HepG2 (cell line): ENCODE data around the gene DYNC2I2. TPM values are rescaled to one million over a fixed set of nuclear protein-coding genes. Genes with fewer than 3 reads are reported as not detected.

Source experiments
- BCLAF1 ChIP-seq: fragments of 450-650 bp; IDR thresholded peaks from 2 replicates; pipeline ENCODE4 v1.6.1; 2017; ENCODE audit warnings: mild to moderate bottlenecking
- CAMTA2 ChIP-seq: sonication (generic); formaldehyde crosslinking; IDR thresholded peaks from 2 replicates; pipeline ENCODE4 v1.4.0; 2020; ENCODE audit warnings: mild to moderate bottlenecking, missing genetic modification reagents, borderline replicate concordance
- ETV6 ChIP-seq: sonication (generic); formaldehyde crosslinking; conservative IDR thresholded peaks from 2 replicates; pipeline ENCODE4 v1.4.0; 2020; ENCODE audit warnings: missing genetic modification reagents
- HOXA3 ChIP-seq: sonication (generic); formaldehyde crosslinking; IDR thresholded peaks from 2 replicates; pipeline ENCODE4 v1.5.0; 2020; ENCODE audit warnings: missing genetic modification reagents
- HOXD1 ChIP-seq: sonication (generic); formaldehyde crosslinking; IDR thresholded peaks from 2 replicates; pipeline ENCODE4 v1.5.0; 2020; ENCODE audit warnings: missing genetic modification reagents
- KDM5A ChIP-seq: fragments of 200-600 bp; sonication (generic); IDR thresholded peaks from 2 replicates; pipeline ENCODE4 v1.7.0; 2018; ENCODE audit warnings: antibody characterized with exemption, mild to moderate bottlenecking, low read length, borderline replicate concordance
- KDM5B ChIP-seq: sonication (generic); formaldehyde crosslinking; IDR thresholded peaks from 2 replicates; pipeline ENCODE4 v1.4.0; 2020; ENCODE audit warnings: missing genetic modification reagents, mild to moderate bottlenecking, borderline replicate concordance
- KLF12 ChIP-seq: sonication (generic); formaldehyde crosslinking; IDR thresholded peaks from 2 replicates; pipeline ENCODE4 v1.4.0; 2020; ENCODE audit warnings: missing genetic modification reagents, borderline replicate concordance
- MLX ChIP-seq: IDR thresholded peaks from 2 replicates; pipeline ENCODE4 v1.6.1; 2016
- MYNN ChIP-seq: sonication (generic); formaldehyde crosslinking; IDR thresholded peaks from 2 replicates; pipeline ENCODE4 v1.4.0; 2020; ENCODE audit warnings: mild to moderate bottlenecking, low read depth, missing genetic modification reagents
- PAF1 ChIP-seq: IDR thresholded peaks from 2 replicates; pipeline ENCODE4 v1.6.1; 2016; ENCODE audit warnings: missing genetic modification reagents, missing compliant biosample characterization
- RAD21 ChIP-seq: fragments of 450-650 bp; formaldehyde crosslinking; IDR thresholded peaks from 2 replicates; pipeline ENCODE4 v1.5.0; 2020; ENCODE audit warnings: mild to moderate bottlenecking
- SALL1 ChIP-seq: sonication (generic); formaldehyde crosslinking; IDR thresholded peaks from 2 replicates; pipeline ENCODE4 v1.8.0; 2022; ENCODE audit warnings: mild to moderate bottlenecking, missing genetic modification reagents
- SETDB1 ChIP-seq: sonication (generic); formaldehyde crosslinking; IDR thresholded peaks from 2 replicates; pipeline ENCODE4 v1.5.1; 2020; ENCODE audit warnings: missing genetic modification reagents, mild to moderate bottlenecking, borderline replicate concordance
- SIN3B ChIP-seq: fragments of 150-350 bp; IDR thresholded peaks from 2 replicates; pipeline ENCODE4 v1.6.1; 2014; ENCODE audit warnings: low read length
- SUZ12 ChIP-seq: fragments of 150-350 bp; IDR thresholded peaks from 2 replicates; pipeline ENCODE4 v1.6.1; 2014; ENCODE audit warnings: low read depth, low read length
- THAP7 ChIP-seq: sonication (generic); formaldehyde crosslinking; IDR thresholded peaks from 2 replicates; pipeline ENCODE4 v1.8.1; 2023; ENCODE audit warnings: mild to moderate bottlenecking, missing genetic modification reagents
- ZNF18 ChIP-seq: sonication (generic); formaldehyde crosslinking; IDR thresholded peaks from 2 replicates; pipeline ENCODE4 v1.8.0; 2022; ENCODE audit warnings: mild to moderate bottlenecking, missing genetic modification reagents; ENCODE audit not compliant: insufficient replicate concordance
- ZNF234 ChIP-seq: sonication (generic); formaldehyde crosslinking; conservative IDR thresholded peaks from 2 replicates; pipeline ENCODE4 v1.5.1; 2020; ENCODE audit warnings: mild to moderate bottlenecking, missing genetic modification reagents
- ZNF343 ChIP-seq: sonication (generic); formaldehyde crosslinking; IDR thresholded peaks from 2 replicates; pipeline ENCODE4 v1.4.0; 2020; ENCODE audit warnings: mild to moderate bottlenecking, missing genetic modification reagents
- ZNF460 ChIP-seq: sonication (generic); formaldehyde crosslinking; IDR thresholded peaks from 2 replicates; pipeline ENCODE4 v1.5.1; 2020; ENCODE audit warnings: missing genetic modification reagents, mild to moderate bottlenecking, borderline replicate concordance
- ZNF510 ChIP-seq: sonication (generic); formaldehyde crosslinking; IDR thresholded peaks from 2 replicates; pipeline ENCODE4 v1.4.0; 2020; ENCODE audit warnings: low read depth, mild to moderate bottlenecking, missing genetic modification reagents
- ZNF580 ChIP-seq: IDR thresholded peaks from 2 replicates; pipeline ENCODE4 v1.6.1; 2016; ENCODE audit warnings: low read depth, borderline replicate concordance
- ZNF850 ChIP-seq: sonication (generic); formaldehyde crosslinking; conservative IDR thresholded peaks from 2 replicates; pipeline ENCODE4 v1.9.0; 2021; ENCODE audit warnings: mild to moderate bottlenecking, missing genetic modification reagents
- polyA plus RNA-seq, 8 experiments: library from polyadenylated mRNA; depleted of rRNA in 3 of 8; stranded (reverse) in 7 of 8; unstranded in 1 of 8; fragments of >200 nt; fragmentation: Illumina TruSeq in 4 of 8; extraction: Trizol in 4 of 8; gene quantifications; 2 replicates each; pipeline versions ENCODE4 v1.2.1 to v1.2.3, GENCODE V29; 2011 to 2016; ENCODE audit warnings: low read depth in 4 of 8, missing spikeins in 1 of 8, mixed read lengths in 1 of 8; ENCODE audit not compliant: insufficient read depth in 1 of 8
- total RNA-seq, 5 experiments: library from RNA; depleted of rRNA; stranded (reverse); fragments of >200 nt; fragmentation: Illumina TruSeq; extraction: Trizol; gene quantifications; 2 replicates each; pipeline ENCODE4 v1.2.3, GENCODE V29; 2016; ENCODE audit warnings: low read depth in 1 of 5

DYNC2I2 gene
- total and polyA plus RNA-seq, 2 of the 13 experiments (the other 11 are each of a cell fraction or from before 2014, with no cell fraction given) = 13.7 to 40.2 TPM

- TF ChIP-seq THAP7 (CRISPR knock-in tag) = no peak; the same call in 1 of the 2 replicates
- TF ChIP-seq MLX = peak; percentile 49; the same call in 1 of the 2 replicates
- TF ChIP-seq PAF1 = no peak
- TF ChIP-seq ZNF850 (CRISPR knock-in tag) = no peak; the same call in 1 of the 2 replicates
- TF ChIP-seq BCLAF1 = no peak
- TF ChIP-seq ZNF510 (CRISPR knock-in tag) = peak; percentile 91; the same call in 1 of the 2 replicates
- 0 out of 2 replicates have a peak, but pooled peaks have one; percentile 58 for TF ChIP-seq ZNF234 (CRISPR knock-in tag)
- peak; percentile 44; the same call in 1 of the 2 replicates for TF ChIP-seq KDM5A
- TF ChIP-seq CAMTA2 (CRISPR knock-in tag) = no peak
- TF ChIP-seq SUZ12 = no peak
- TF ChIP-seq KDM5B = no peak; the same call in 1 of the 2 replicates
- TF ChIP-seq RAD21 (CRISPR knock-in tag) = peak; percentile 57
- TF ChIP-seq ZNF460 = no peak
- TF ChIP-seq KLF12 = peak; percentile 96
- peak; percentile 89 for TF ChIP-seq MYNN (CRISPR knock-in tag)
- peak; percentile 90; the same call in 1 of the 2 replicates for TF ChIP-seq ZNF343 (CRISPR knock-in tag)
- TF ChIP-seq HOXA3 (CRISPR knock-in tag) = peak; percentile 100
- no peak for TF ChIP-seq SIN3B
- no peak; the same call in 1 of the 2 replicates for TF ChIP-seq HOXD1
- peak; percentile 82 for TF ChIP-seq ZNF18
- TF ChIP-seq SETDB1 (CRISPR knock-in tag) = no peak
- TF ChIP-seq SALL1 = peak; percentile 72
- peak; percentile 64; the same call in 1 of the 2 replicates for TF ChIP-seq ZNF580 (CRISPR knock-in tag)
- 0 out of 2 replicates have a peak, but pooled peaks have one; percentile 27 for TF ChIP-seq ETV6
Observed at GRCh38 chr9:128656416-128657343, at the start of gene DYNC2I2 (continued).
